HG02973 (cell line): ENCODE data around the gene EPHA4.

Source experiments
- ATAC-seq: cut with Tn5 transposase; IDR thresholded peaks from one replicate; pipeline ENCODE4 v1.9.1; 2021; ENCODE audit warnings: moderate library complexity; ENCODE audit not compliant: unreplicated experiment

The EPHA4 gene

GRCh38 chr2:221410487-221410886 lies 161.6 kb downstream of the EPHA4 start:
- no peak for ATAC-seq

GRCh38 chr2:221407765-221408164 lies 164.3 kb downstream of the EPHA4 start:
- ATAC-seq = no peak

GRCh38 chr2:221405521-221405920 lies 166.6 kb downstream of the EPHA4 start:
- no peak for ATAC-seq

- ATAC-seq = no peak
These were observed 170.0 kb downstream of the EPHA4 start for GRCh38 chr2:221402072-221402471.

- no peak for ATAC-seq
These were observed 171.7 kb downstream of the EPHA4 start for GRCh38 chr2:221400411-221400810.

- no peak for ATAC-seq
These were observed 172.9 kb downstream of the EPHA4 start for GRCh38 chr2:221399183-221399582.

GRCh38 chr2:221397187-221397586 lies 174.9 kb downstream of the EPHA4 start:
- ATAC-seq = no peak

- no peak for ATAC-seq
These were observed 179.7 kb downstream of the EPHA4 start for GRCh38 chr2:221392228-221392881.

GRCh38 chr2:221390878-221391277 lies 181.2 kb downstream of the EPHA4 start:
- ATAC-seq = no peak

GRCh38 chr2:221389904-221390303 lies 182.2 kb downstream of the EPHA4 start:
- ATAC-seq = no peak

- no peak for ATAC-seq
These were observed 182.7 kb downstream of the EPHA4 start for GRCh38 chr2:221389421-221389820.

GRCh38 chr2:221388891-221389290 lies 183.2 kb downstream of the EPHA4 start:
- ATAC-seq = no peak

- ATAC-seq = no peak
These were observed 186.4 kb downstream of the EPHA4 start for GRCh38 chr2:221385716-221386115.

- ATAC-seq = no peak
These were observed 190.1 kb downstream of the EPHA4 start for GRCh38 chr2:221381928-221382488.

- ATAC-seq = no peak
These were observed 191.4 kb downstream of the EPHA4 start for GRCh38 chr2:221380686-221381085.

- ATAC-seq = no peak
These were observed 192.0 kb downstream of the EPHA4 start for GRCh38 chr2:221380062-221380461.

GRCh38 chr2:221377597-221377996 lies 194.5 kb downstream of the EPHA4 start:
- no peak for ATAC-seq

- no peak for ATAC-seq
These were observed 195.0 kb downstream of the EPHA4 start for GRCh38 chr2:221377066-221377465.

- no peak for ATAC-seq
These were observed 197.9 kb downstream of the EPHA4 start for GRCh38 chr2:221374234-221374633.

GRCh38 chr2:221372907-221373306 lies 199.2 kb downstream of the EPHA4 start:
- ATAC-seq = no peak

- ATAC-seq = no peak
These were observed 199.8 kb downstream of the EPHA4 start for GRCh38 chr2:221372159-221372884.

- no peak for ATAC-seq
These were observed 200.8 kb downstream of the EPHA4 start for GRCh38 chr2:221371347-221371746.
